ENCODE measurements around the gene COL1A2. TPM values are rescaled to one million over a fixed set of nuclear protein-coding genes. Genes with fewer than 3 reads are reported as not detected.

Gene COL1A2
- polyA plus RNA-seq, 3 donors, result not detected

DNA sequence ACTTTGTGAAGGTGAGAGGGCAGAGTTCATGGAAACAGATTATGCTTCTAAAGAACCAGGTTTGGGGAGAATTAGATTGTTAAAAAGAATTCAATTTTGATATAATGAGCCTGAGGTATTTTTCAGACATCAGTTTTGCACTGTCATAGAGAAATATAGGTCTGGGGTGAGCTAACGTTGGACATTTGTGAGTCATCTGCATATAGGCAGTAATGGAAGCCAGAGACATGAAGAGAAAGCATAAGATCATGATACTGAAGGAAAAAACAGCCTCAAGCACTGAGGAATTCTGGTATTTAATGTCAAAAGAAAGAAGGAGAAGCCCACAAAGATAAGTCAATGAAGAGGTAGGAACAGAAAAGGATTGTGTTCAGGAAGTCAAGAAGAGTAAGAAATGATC lies 32.4 kb upstream of the COL1A2 start:
- no peaks in the 10 kb centered on the region for H3K36me3 ChIP-seq (replicated peaks in 1 of 2; ENCODE audit: control insufficient read depth in 1 of 2, insufficient read depth in 2 of 2, low read length in 2 of 2)
- Mint-ChIP-seq H3K4me3 (no peak overlapping the region), H3K9me3 (peaks cover 0 to 8% (median 4%) of the 10 kb centered on the region in 7 donors), H3K27me3 (ENCODE audit: low read depth in 3 of 3) (peaks cover 0 to 14% (median 0%) of the 10 kb centered on the region in 3 donors), H3K4me1 (no peaks in the 10 kb centered on the region), H3K36me3 (no peaks in the 10 kb centered on the region), H3K27ac (no peak overlapping the region)
- no peak overlapping the region for H2AFZ ChIP-seq (ENCODE audit: insufficient read depth, low read depth, low read length, poor library complexity, severe bottlenecking)
- no peak overlapping the region for H3K4me3 ChIP-seq (replicated peaks in 1 of 3; ENCODE audit: low read depth in 2 of 3, low read length in 3 of 3)
- no peaks in the 10 kb centered on the region for H4K20me1 ChIP-seq (ENCODE audit: insufficient read depth, low read length)
- intact Hi-C loops (cut with micrococcal nuclease), result no loop called here
- H3K4me1 ChIP-seq (ENCODE audit: control insufficient read depth in 1 of 2, insufficient read depth in 2 of 2, low read length in 2 of 2), result no peaks in the 10 kb centered on the region
- H3K79me2 ChIP-seq (ENCODE audit: insufficient read depth, low read length), result no peaks in the 10 kb centered on the region
- H3K9ac ChIP-seq (ENCODE audit: insufficient read depth, low read length, poor library complexity, severe bottlenecking), result no peak overlapping the region
- 80% methylated on average over 1 of the region's 1 CpG for WGBS (ENCODE audit: insufficient coverage)
- TF ChIP-seq, protein P1, sequence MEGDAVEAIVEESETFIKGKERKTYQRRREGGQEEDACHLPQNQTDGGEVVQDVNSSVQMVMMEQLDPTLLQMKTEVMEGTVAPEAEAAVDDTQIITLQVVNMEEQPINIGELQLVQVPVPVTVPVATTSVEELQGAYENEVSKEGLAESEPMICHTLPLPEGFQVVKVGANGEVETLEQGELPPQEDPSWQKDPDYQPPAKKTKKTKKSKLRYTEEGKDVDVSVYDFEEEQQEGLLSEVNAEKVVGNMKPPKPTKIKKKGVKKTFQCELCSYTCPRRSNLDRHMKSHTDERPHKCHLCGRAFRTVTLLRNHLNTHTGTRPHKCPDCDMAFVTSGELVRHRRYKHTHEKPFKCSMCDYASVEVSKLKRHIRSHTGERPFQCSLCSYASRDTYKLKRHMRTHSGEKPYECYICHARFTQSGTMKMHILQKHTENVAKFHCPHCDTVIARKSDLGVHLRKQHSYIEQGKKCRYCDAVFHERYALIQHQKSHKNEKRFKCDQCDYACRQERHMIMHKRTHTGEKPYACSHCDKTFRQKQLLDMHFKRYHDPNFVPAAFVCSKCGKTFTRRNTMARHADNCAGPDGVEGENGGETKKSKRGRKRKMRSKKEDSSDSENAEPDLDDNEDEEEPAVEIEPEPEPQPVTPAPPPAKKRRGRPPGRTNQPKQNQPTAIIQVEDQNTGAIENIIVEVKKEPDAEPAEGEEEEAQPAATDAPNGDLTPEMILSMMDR (IDR thresholded peaks at IDR 0.05), result no peak
- no peak overlapping the region for H3K4me2 ChIP-seq (replicated peaks; ENCODE audit: extremely low read depth, low read length, poor library complexity, severe bottlenecking)
- H3K27ac ChIP-seq (ENCODE audit: low read depth in 1 of 2, low read length in 2 of 2), result no peak overlapping the region
- H3K9me3 ChIP-seq (replicated peaks in 1 of 2; ENCODE audit: control insufficient read depth in 1 of 2, insufficient read depth in 1 of 2, low read length in 2 of 2), result no peaks in the 10 kb centered on the region
- H3K27me3 ChIP-seq (ENCODE audit: control insufficient read depth in 2 of 2, insufficient read depth in 2 of 2, low read length in 2 of 2), result no peaks in the 10 kb centered on the region
- DNase-seq, result no peak

DNA sequence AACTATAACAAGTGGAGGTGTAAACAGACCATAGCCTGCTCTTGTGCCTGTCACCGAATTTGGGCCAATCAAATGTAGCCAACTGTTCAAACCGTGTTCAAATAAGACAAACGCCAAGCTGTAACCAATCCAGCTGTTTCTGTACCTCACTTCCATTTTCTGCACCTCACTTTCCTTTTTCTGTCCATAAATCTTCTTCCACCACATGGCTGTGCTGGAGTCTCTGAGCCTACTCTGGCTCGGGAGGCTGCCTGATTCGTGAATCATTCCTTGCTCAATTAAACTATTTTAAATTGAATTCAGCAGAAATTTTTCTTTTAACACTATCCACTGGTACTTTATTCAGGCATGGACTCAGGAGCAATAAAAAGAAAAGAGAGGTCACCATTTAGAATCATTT lies 29.9 kb upstream of the COL1A2 start:
- H3K27me3 ChIP-seq (ENCODE audit: control insufficient read depth in 2 of 2, insufficient read depth in 2 of 2, low read length in 2 of 2), result no peaks in the 10 kb centered on the region
- TF ChIP-seq, protein P1 (IDR thresholded peaks at IDR 0.05), result no peak
- no peak for DNase-seq
- no peaks in the 10 kb centered on the region for H3K9me3 ChIP-seq (replicated peaks in 1 of 2; ENCODE audit: control insufficient read depth in 1 of 2, insufficient read depth in 1 of 2, low read length in 2 of 2)
- no peaks in the 10 kb centered on the region for H3K4me1 Mint-ChIP-seq
- H2AFZ ChIP-seq (ENCODE audit: insufficient read depth, low read depth, low read length, poor library complexity, severe bottlenecking), result no peak overlapping the region
- no peak overlapping the region for H3K27ac Mint-ChIP-seq
- WGBS (ENCODE audit: insufficient coverage), result 84% methylated on average over 5 of the region's 5 CpGs
- H3K4me1 ChIP-seq (ENCODE audit: control insufficient read depth in 1 of 2, insufficient read depth in 2 of 2, low read length in 2 of 2), result no peaks in the 10 kb centered on the region
- H3K79me2 ChIP-seq (ENCODE audit: insufficient read depth, low read length), result no peaks in the 10 kb centered on the region
- no peaks in the 10 kb centered on the region for H3K36me3 Mint-ChIP-seq
- H3K9me3 Mint-ChIP-seq, result peaks cover 0 to 4% (median 2%) of the 10 kb centered on the region in 7 donors
- intact Hi-C loops (cut with micrococcal nuclease), result no loop called here
- H4K20me1 ChIP-seq (ENCODE audit: insufficient read depth, low read length), result no peaks in the 10 kb centered on the region
- peaks cover 0 to 15% (median 0%) of the 10 kb centered on the region in 3 donors for H3K27me3 Mint-ChIP-seq (ENCODE audit: low read depth in 3 of 3)
- H3K4me3 Mint-ChIP-seq, result peak overlapping the region in 1 of 2 donors; percentile 13
- no peaks in the 10 kb centered on the region for H3K36me3 ChIP-seq (replicated peaks in 1 of 2; ENCODE audit: control insufficient read depth in 1 of 2, insufficient read depth in 2 of 2, low read length in 2 of 2)
- no peak overlapping the region for H3K27ac ChIP-seq (ENCODE audit: low read depth in 1 of 2, low read length in 2 of 2)
- no peak overlapping the region for H3K4me3 ChIP-seq (replicated peaks in 1 of 3; ENCODE audit: low read depth in 2 of 3, low read length in 3 of 3)
- H3K9ac ChIP-seq (ENCODE audit: insufficient read depth, low read length, poor library complexity, severe bottlenecking), result no peak overlapping the region
- H3K4me2 ChIP-seq (replicated peaks; ENCODE audit: extremely low read depth, low read length, poor library complexity, severe bottlenecking), result no peak overlapping the region
